GM10266 (cell line): ENCODE measurements around the gene NOS1AP.

ENCODE experiments used
- DNase-seq: peaks from one replicate; pipeline ENCODE4 v3.0.0; 2012; ENCODE audit errors: extremely low spot score
- CTCF ChIP-seq: IDR thresholded peaks from 2 replicates; pipeline ENCODE4 v1.5.1; 2012; ENCODE audit warnings: mild to moderate bottlenecking, low read depth; ENCODE audit not compliant: control insufficient read depth, insufficient read depth; ENCODE audit errors: missing control alignments

Gene NOS1AP

GRCh38 chr1:162186026-162186374, 116.5 kb downstream of the NOS1AP start:
- DNase-seq = no peak
- no peak for TF ChIP-seq CTCF

- no peak for DNase-seq
- no peak for TF ChIP-seq CTCF
These were observed 116.9 kb downstream of the NOS1AP start for GRCh38 chr1:162186406-162186805.

- no peak for TF ChIP-seq CTCF
- DNase-seq = no peak
These were observed 118.3 kb downstream of the NOS1AP start for GRCh38 chr1:162187687-162188276.

- no peak for DNase-seq
- TF ChIP-seq CTCF = no peak
These were observed 119.9 kb downstream of the NOS1AP start for GRCh38 chr1:162189345-162189744.

GRCh38 chr1:162191396-162192305, 122.2 kb downstream of the NOS1AP start:
- TF ChIP-seq CTCF = no peak
- DNase-seq = no peak

- no peak for DNase-seq
- no peak for TF ChIP-seq CTCF
These were observed 122.8 kb downstream of the NOS1AP start for GRCh38 chr1:162192306-162192678.

GRCh38 chr1:162192763-162193162, 123.3 kb downstream of the NOS1AP start:
- DNase-seq = no peak
- TF ChIP-seq CTCF = no peak
